GM19239 (cell line): ENCODE data around the gene STK10.

Source experiments
- DNase-seq: peaks from one replicate; pipeline ENCODE4 v3.0.0; 2011; ENCODE audit warnings: low spot score; ENCODE audit not compliant: insufficient read length
- FAIRE-seq: peaks from 2 replicates; lab custom pipeline; 2011; peaks lifted over from hg19 to GRCh38; lab: Jason Lieb, UNC

Gene STK10

DNA sequence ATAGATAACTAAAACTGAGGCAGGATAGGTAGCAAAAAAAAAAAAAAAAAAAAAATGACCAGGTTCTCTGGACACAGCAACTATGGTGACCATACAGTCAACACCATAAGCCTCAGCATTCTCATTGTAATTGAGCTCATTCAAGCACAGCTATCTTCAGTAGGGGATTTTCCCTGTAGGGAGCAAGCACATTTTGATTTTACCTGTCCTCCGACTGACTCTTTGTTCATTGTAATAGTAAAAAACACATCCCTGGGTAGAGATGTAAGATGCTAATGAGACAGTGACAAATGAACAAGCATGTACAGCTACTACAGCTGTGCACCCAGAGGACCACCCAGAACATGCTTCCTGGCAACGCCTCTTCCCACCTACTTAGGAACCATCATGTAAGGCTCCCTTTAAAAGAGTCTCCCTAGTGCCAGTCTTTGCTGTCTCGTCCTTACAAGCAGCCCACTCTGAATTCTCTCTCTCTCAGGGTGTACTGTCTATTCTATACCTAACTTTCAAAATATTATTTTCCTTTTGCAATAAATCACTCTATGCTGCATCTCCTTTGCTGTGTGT, 116.6 kb downstream of the STK10 start:
- no peak for DNase-seq
- FAIRE-seq = no peak

- DNase-seq (no peak), FAIRE-seq (no peak)
These were observed 122.5 kb downstream of the STK10 start for GRCh38 chr5:172065431-172066065.

DNA sequence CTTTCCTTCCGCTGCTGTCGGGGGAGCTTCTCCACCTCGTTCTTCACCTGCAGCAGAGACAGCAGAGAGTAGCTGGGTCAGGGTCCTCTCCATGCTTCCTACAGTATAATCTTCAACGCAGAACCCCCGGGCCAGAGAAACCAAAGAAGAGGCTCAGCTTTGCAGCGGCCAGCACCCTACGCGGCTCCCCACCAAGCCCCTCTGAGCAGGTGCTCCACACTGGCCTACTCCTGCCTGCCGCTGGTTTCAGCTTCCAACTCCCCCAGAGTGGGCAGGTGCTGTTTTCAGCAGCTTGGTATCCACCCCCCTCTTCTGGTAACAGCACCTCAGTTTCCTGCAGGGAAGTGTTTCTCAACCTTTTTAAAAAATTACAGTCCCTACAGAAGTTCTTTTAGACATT, 123.3 kb downstream of the STK10 start:
- no peak for FAIRE-seq

GRCh38 chr5:172064358-172064757, 123.7 kb downstream of the STK10 start:
- DNase-seq (no peak), FAIRE-seq (no peak)

More for the DNA sequence above, 123.3 kb downstream of the STK10 start:
- DNase-seq = no peak

DNA sequence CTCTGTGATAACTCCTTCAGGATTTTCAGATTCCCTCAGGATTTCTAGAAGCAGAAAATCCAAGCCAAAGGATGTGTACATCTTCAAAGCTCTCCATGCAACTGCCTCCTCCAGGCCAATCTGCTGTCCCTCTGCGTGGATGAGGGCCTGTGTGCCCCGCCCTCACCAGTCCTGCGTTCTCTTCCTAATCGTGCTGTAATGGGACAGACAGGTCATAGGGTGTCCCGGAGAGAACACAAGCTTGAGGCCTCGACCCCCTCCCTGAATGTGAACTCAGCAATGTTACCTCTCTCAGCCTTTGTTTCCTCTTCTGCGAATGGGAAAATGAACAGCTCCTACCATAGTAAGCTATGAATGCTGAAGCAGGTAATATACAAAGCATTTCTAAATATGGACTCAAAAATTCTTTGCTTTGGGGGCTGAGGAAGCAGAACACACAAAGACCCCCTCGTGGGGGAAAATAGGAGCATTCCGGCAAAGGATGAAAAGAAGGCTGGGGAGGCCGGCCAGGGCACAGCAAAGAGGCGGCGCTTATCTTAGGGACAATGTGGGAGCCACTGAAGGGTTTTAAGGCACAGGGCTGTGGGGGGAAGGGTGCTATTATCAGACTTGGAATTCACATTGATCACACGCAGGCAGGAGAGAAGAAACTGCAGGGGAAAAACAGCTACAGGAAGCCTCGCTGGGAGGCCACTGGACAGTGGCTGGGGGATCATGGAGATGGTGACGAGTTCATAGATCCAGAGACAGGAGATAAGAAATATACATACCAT, 124.4 kb downstream of the STK10 start:
- FAIRE-seq (no peak), DNase-seq (no peak)

DNA sequence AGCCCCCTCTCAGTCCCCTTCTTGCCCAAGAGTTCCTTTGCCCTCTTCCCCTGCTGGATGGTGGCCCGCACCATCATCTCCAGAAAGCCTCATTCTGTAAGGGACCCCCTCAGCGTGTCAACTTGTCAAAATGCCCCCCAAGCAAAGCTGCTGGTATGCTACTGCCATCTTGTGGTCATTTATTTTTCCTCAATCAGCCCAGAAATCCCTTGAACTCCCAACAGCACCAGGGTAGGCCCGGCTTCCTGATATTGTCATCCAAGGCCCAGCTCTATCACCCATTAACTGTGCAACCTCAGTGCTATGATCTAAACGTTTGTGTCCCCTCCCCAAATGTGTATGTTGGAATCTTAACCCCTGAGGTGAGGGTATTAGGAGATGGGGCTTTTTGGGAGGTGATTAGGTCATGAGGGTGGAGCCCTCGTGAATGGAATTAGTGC, 128.3 kb downstream of the STK10 start:
- FAIRE-seq = peak; percentile 23
- DNase-seq = no peak

GRCh38 chr5:172058088-172058487, 129.9 kb downstream of the STK10 start:
- DNase-seq = no peak
- FAIRE-seq = no peak

- FAIRE-seq = no peak
- no peak for DNase-seq
These were observed 132.0 kb downstream of the STK10 start for GRCh38 chr5:172055996-172056395.

- FAIRE-seq = no peak
These were observed 132.6 kb downstream of the STK10 start for GRCh38 chr5:172055421-172055820.

DNA sequence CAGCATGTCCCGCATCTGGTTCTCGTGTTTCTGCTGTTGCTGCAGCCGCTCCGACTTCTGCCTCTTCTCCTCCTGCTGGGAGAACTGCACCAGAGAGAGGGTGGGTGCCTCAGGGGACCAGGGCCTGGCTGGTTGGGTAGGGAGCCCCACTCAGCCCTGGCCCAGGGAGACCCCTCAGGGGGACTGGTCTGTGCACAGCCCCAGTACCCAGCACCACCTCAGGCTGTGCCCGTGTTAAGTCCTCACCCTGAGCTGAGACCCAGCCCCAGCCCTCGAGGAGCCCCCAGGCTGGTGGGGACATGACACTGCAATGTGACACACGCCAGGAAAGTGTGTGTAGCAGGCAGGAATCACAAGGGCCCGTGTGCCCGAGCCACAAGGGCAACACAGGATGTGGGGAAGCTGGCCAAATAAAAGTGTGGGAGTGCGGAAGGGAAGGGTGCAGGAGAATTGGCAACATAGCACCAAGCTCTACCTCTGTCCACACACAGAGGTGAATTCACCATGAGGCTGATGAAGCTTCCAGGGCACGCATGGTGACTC, 133.3 kb downstream of the STK10 start:
- no peak for FAIRE-seq
- DNase-seq = no peak

More at GRCh38 chr5:172055421-172055820, 132.6 kb downstream of the STK10 start:
- no peak for DNase-seq

DNA sequence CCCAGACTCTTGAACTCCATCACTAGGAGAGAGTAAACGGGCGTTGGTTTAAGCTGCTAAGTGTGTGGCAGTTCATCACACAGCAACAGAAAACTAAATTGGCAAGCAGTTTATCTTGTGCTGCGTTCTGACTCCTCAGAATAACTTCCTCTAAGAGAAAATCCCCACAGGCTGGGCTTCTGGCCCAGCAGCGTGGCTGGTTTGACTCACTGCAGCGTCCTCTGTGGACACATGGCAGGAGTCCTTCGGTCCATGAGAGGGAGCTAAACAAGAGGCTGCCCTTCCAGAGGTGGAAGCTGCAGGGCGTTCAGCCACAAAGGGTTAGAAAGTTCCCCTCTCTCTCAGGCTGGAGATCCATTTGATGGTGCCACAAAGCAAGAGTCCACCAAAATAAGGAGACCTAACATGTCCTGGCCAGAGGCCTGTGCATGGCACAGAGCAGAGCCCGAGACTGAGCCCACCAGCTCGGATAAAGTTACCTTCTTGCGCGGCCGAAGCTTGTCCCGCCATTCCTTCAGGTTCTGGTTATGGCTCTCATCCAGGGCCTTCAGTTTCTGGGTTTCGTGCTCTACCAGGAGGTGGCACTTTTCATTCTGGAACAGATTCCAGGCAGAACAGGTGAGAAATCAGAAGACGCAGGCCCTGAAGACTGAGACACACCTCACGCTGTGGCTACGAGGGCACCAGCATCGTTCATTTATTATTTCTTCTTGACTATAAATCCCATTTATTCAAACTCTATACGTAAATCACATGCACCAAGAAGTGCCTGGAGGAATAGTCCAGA, 135.4 kb downstream of the STK10 start:
- DNase-seq (no peak), FAIRE-seq (no peak)

GRCh38 chr5:172051643-172052339, 136.2 kb downstream of the STK10 start:
- FAIRE-seq (no peak), DNase-seq (no peak)

DNA sequence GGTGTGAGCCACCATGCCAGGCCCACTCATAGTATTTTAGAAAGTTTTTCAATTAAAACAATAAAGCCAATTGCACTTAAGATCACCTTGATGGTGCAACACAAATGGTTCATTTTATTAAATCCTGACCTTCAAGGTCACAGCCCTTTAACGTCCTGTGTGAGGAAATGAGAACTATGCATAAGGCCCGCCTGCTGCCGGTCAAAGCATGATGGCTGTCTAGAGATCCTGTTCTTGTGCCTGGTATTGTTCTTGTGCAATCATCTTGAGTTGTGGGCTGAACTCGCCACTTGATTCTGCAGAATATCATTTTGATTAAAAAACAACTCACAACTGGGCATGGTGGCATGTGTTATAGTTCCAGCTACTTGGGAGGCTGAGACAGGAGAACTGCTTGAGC, 137.9 kb downstream of the STK10 start:
- FAIRE-seq = no peak
- no peak for DNase-seq

DNA sequence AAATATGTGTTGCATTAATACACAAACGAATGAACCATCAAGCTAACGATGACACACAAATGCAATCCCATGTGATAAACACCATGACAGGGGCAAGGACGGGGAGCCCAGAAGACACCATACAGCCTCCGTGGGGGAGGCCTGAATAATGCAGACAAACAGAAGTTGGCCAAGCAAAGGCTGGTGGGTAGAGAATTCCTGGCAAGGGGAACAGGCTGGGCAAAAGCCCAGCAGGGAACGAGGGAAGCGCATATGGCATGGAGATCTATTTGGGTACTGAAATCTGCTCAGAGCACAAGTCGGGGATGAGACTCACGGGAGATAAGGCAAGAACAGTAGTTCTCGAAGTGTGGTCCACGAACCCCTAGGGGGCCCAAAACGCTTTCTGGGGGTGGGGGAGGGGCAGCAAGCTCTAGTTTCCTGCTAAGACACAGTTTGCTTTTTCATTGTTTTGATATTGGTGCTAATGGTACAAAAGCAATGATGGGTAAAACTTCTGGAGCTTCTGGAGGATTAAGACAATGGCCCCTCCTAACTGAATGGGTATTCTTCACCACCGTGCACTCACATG, 138.7 kb downstream of the STK10 start:
- FAIRE-seq (no peak), DNase-seq (no peak)

DNA sequence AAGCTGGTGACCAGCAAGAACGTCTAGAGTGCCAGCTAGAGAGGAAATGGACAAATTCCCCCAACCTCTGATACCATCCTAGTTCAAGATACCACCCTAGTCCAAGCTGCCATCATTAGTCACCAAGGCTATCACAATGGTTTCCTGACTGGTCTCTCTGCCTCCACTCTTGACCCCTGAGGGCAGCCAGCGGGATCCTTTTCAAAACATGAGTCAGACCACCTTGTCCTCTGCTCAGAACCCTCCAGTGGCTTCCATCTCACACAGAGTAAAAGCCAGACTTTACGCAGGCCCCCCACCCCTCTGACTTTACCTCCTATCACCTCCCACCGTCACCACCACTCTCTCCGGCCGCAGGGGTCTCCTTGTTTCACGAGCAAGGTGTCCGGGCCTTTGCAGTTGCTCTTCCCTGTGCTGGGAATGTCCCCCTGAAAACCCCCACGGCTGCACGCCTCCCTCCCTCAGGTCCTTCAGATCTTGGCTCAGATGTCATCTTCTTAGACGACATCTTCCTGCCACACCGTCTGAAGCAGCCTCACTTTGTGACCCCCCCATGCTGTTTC, 139.4 kb downstream of the STK10 start:
- FAIRE-seq (no peak), DNase-seq (no peak)

DNA sequence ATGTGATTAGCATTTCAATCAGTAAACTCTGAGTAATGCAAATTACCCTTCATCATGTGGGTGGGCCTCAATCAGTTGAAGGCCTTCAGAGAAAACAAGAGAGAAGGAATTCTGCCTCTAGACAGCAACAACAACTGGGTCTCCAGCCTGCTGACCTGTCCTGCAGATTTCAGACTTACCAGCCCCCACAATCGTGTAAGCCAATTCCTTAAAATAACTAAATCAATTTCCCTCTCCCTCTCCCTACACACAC, 139.9 kb downstream of the STK10 start:
- no peak for DNase-seq
- FAIRE-seq = no peak

- FAIRE-seq (no peak), DNase-seq (no peak)
These were observed 141.4 kb downstream of the STK10 start for GRCh38 chr5:172046593-172046992.

DNA sequence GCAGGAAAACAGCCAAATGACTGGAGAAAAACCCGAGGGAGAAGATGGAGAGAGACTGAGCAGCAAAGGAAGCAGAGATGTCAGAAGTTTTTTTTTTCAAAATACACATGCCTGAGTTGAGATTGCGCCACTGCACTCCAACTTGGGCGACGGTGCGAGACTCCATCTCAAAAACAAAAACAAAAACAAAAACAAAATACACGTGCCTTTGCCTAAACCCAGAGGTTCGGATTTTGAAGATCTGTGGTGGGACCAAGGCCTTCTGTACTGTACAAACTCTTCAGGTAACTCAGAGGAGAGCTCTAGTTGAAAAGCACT, 142.8 kb downstream of the STK10 start:
- no peak for FAIRE-seq
- no peak for DNase-seq

- no peak for FAIRE-seq
These were observed 143.3 kb downstream of the STK10 start for GRCh38 chr5:172044631-172045314.

More at GRCh38 chr5:172044631-172045314, 143.3 kb downstream of the STK10 start:
- DNase-seq = no peak
